ENCODE results near the gene NRG3.
"Not testable (repeated sequence)": the region's sequence is repeated elsewhere in the genome, so short reads cannot be mapped to it uniquely, and the experiment has no call there.

Gene NRG3

GRCh38 chr10:82914655-82915136 is 1039.7 kb downstream of the NRG3 start:
- no peak for DNase-seq (ENCODE audit: low spot score)

GRCh38 chr10:82916941-82917340 is 1041.9 kb downstream of the NRG3 start:
- DNase-seq (ENCODE audit: low spot score), result no peak

- no peak for DNase-seq (ENCODE audit: low spot score)
These were observed 1043.0 kb downstream of the NRG3 start for GRCh38 chr10:82918022-82918421.

- no peak for DNase-seq (ENCODE audit: low spot score)
These were observed 1047.1 kb downstream of the NRG3 start for GRCh38 chr10:82922046-82922445.

- no peak for DNase-seq (ENCODE audit: low spot score)
These were observed 1047.8 kb downstream of the NRG3 start for GRCh38 chr10:82922755-82923154.

GRCh38 chr10:82924711-82925110 is 1049.7 kb downstream of the NRG3 start:
- DNase-seq (ENCODE audit: low spot score), result no peak

GRCh38 chr10:82925547-82925946 is 1050.6 kb downstream of the NRG3 start:
- no peak for DNase-seq (ENCODE audit: low spot score)

- no peak for DNase-seq (ENCODE audit: low spot score)
These were observed 1057.5 kb downstream of the NRG3 start for GRCh38 chr10:82932451-82932850.

- DNase-seq (ENCODE audit: low spot score), result no peak
These were observed 1059.4 kb downstream of the NRG3 start for GRCh38 chr10:82934429-82934828.

- no peak for DNase-seq (ENCODE audit: low spot score)
These were observed 1060.0 kb downstream of the NRG3 start for GRCh38 chr10:82934947-82935346.

GRCh38 chr10:82938331-82938730 is 1063.3 kb downstream of the NRG3 start:
- no peak for DNase-seq (ENCODE audit: low spot score)

GRCh38 chr10:82942286-82943099 is 1067.5 kb downstream of the NRG3 start:
- DNase-seq (ENCODE audit: low spot score), result no peak

- no peak for DNase-seq (ENCODE audit: low spot score)
These were observed 1068.1 kb downstream of the NRG3 start for GRCh38 chr10:82943142-82943541.

- DNase-seq (ENCODE audit: low spot score), result no peak
These were observed 1075.0 kb downstream of the NRG3 start for GRCh38 chr10:82949816-82950575.

GRCh38 chr10:82953331-82953730 is 1078.3 kb downstream of the NRG3 start:
- DNase-seq (ENCODE audit: low spot score), result no peak

- DNase-seq (ENCODE audit: low spot score), result no peak
These were observed 1078.9 kb downstream of the NRG3 start for GRCh38 chr10:82953909-82954308.

- DNase-seq (ENCODE audit: low spot score), result not testable (repeated sequence)
These were observed 1085.5 kb downstream of the NRG3 start for GRCh38 chr10:82960421-82961060.

GRCh38 chr10:82961864-82962263 is 1086.9 kb downstream of the NRG3 start:
- DNase-seq (ENCODE audit: low spot score), result no peak

- DNase-seq (ENCODE audit: low spot score), result no peak
These were observed 1091.1 kb downstream of the NRG3 start for GRCh38 chr10:82966130-82966529.

GRCh38 chr10:82968533-82968932 is 1093.5 kb downstream of the NRG3 start:
- DNase-seq (ENCODE audit: low spot score), result no peak

- no peak for DNase-seq (ENCODE audit: low spot score)
These were observed 1094.4 kb downstream of the NRG3 start for GRCh38 chr10:82969405-82969804.

GRCh38 chr10:82980321-82980720 is 1105.3 kb downstream of the NRG3 start:
- DNase-seq (ENCODE audit: low spot score), result no peak
